Stimulated activated CD8-positive, alpha-beta memory T cell treated with anti-CD3 and anti-CD28 coated beads, Interleukin-7, amount 100 ng/mL, for 1 hour (primary cell): ENCODE results near the gene LSP1.

Experiments
- DNase-seq, 2 donors: peaks; one replicate each; pipeline ENCODE4 v3.0.0-alpha.2; 2020; ENCODE audit warnings: low read depth in 2 of 2

Gene LSP1

GRCh38 chr11:1825039-1825740 lies 27.7 kb upstream of the LSP1 start:
- DNase-seq, result no peak

GRCh38 chr11:1825785-1826451 lies 27.0 kb upstream of the LSP1 start:
- no peak for DNase-seq

GRCh38 chr11:1826552-1827094 lies 26.3 kb upstream of the LSP1 start:
- DNase-seq, result no peak

GRCh38 chr11:1827095-1827813 lies 25.6 kb upstream of the LSP1 start:
- no peak for DNase-seq

GRCh38 chr11:1827931-1828330 lies 25.0 kb upstream of the LSP1 start:
- DNase-seq, result no peak

- no peak for DNase-seq
These were observed 24.3 kb upstream of the LSP1 start for GRCh38 chr11:1828542-1828941.

- no peak for DNase-seq
These were observed 23.7 kb upstream of the LSP1 start for GRCh38 chr11:1829039-1829820.

GRCh38 chr11:1830004-1830321 lies 22.9 kb upstream of the LSP1 start:
- DNase-seq, result no peak

GRCh38 chr11:1830322-1831223 lies 22.3 kb upstream of the LSP1 start:
- DNase-seq, result no peak

GRCh38 chr11:1831338-1832210 lies 21.3 kb upstream of the LSP1 start:
- no peak for DNase-seq

GRCh38 chr11:1832211-1832919 lies 20.5 kb upstream of the LSP1 start:
- peak; percentile 35 to 54 for DNase-seq

GRCh38 chr11:1832920-1833295 lies 20.0 kb upstream of the LSP1 start:
- no peak for DNase-seq

GRCh38 chr11:1834062-1834610 lies 18.7 kb upstream of the LSP1 start:
- no peak for DNase-seq

GRCh38 chr11:1834779-1835670 lies 17.9 kb upstream of the LSP1 start, which contains the start of gene SYT8:
Gene SYT8, plus strand, starts transcription at chr11:1834990. Its CDS starts 116 bp downstream, at chr11:1835106.
- no peak for DNase-seq

- DNase-seq, result no peak
These were observed 17.2 kb upstream of the LSP1 start for GRCh38 chr11:1835671-1836010.

- no peak for DNase-seq
These were observed 16.6 kb upstream of the LSP1 start for GRCh38 chr11:1836011-1836945.
